GM21528 (cell line): ENCODE measurements around the gene SLC6A17.

ENCODE experiments used
- ATAC-seq: cut with Tn5 transposase; IDR thresholded peaks from one replicate; pipeline ENCODE4 v1.9.1; 2021; ENCODE audit warnings: mild to moderate bottlenecking, moderate library complexity; ENCODE audit not compliant: unreplicated experiment, low FRiP score

The SLC6A17 gene

DNA sequence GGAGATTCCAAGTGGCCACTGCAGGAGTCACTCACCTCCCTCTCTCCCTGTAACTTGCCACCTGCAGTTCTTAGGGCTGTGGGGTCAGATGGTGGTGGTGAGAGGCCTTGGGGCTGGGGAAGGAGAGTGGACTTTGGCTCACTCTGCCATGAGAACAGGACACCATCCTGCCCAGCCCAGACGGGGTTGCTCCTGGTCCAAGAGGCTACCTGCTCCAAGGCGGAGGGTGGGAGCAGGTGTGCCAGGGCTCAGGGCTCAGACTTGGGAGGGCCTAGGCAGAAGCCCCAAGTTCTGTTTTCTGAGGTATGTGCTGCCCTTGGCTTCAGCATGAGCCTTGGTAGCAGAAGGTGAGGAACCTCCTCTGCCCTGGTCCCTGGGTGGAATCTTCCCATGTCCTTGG is 48.5 kb downstream of the SLC6A17 start:
- no peak for ATAC-seq

DNA sequence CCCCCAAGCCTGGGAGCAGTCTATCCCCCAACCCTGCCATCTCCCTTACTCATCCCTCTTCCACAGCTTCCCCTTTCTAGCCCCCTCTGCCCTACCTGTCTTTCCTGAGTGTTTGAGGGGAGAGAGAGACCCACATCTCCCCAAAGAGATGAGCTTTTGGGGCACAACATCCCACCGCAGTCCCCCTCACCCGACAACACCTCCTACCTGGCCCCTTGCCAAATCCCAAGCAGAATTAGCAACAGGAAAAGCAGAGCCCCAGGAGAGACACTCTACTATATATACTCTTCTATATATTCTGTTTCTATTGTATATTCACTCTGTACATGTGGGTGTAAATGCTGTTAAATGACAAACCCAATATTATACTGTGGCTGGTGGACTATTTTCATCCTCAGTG is 49.9 kb downstream of the SLC6A17 start:
- ATAC-seq, result no peak

DNA sequence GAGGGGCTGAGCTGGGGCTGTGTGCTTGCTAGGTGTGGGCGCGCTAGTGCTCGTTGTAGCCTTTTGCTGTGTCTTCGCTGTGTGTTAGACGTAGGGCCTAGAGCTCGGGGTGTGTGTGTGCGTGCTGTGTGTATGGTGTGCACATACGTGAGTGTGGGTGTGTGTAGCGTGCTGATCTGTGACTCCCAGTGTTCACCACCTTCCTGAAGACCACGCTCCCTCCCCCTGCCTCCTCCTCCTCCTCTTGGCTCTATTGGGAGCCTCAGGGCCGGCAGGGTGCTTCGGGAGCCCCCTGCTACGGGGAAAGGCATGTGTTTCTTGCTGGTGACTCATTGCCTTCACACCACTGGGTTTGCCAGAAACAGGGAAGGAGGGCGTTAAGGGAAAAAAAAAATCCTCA is 50.4 kb downstream of the SLC6A17 start:
- no peak for ATAC-seq

DNA sequence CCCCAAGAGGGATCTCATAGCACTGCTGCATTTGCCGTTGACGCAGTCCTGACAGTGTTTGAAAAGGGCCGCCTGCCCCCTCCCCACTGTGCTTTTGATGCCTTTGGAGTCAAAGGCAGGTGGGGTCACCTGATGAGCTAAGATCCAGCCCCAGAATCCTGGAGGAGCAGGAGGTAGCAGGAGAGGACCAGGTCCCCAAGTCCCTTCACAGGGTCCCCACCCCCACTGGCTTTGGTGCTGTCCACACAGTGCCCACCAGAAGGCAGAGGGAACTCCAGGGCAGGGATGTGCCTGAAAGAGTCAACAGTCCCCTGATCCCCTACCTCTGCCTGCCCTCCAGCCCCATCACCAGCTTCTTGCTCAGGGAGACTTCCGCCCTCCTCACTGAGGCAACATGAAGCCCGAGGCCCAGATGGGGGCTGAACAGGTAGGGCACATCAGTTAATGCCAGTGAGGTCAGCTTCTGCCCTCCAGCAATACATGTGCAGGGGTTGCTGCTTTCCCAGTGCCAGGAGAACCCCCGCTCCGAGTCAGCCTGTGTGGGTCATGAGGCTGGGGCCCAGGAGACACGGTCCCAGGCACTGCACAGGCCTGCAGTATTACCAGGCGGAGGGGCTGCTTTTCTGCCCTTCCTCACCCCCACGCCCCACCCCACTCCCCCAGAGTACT is 51.0 kb downstream of the SLC6A17 start:
- no peak for ATAC-seq

DNA sequence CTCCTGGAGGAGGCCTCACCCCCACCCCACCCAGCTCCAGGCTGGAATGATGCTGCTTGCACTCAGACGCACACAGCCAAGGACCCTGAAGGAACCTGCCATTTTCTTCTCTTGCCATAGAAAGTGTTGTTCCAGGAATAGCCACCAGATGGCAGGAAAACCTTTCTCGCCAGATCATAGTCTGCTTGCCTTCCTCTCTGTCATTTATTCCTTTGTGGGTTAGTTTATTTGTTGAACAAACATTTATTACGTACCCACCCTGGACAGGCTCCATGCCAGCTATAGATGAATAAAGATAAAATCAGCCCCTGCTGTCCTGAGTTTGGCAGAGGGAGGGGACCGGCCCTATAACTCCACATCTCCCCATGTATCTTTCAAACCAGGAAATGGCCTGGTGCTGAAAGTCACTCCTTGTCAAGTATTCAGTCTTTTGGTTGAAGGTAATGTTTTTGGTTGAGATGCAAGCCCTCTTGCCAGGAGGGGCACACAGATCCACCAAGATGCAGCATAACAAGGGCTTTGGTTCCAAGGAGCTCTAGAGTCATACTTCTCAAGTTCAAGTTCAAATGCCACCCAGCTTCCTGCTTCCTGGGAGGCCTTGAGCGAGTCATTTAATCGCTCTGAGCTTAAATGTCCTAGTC is 52.8 kb downstream of the SLC6A17 start:
- ATAC-seq, result peak; percentile 53

DNA sequence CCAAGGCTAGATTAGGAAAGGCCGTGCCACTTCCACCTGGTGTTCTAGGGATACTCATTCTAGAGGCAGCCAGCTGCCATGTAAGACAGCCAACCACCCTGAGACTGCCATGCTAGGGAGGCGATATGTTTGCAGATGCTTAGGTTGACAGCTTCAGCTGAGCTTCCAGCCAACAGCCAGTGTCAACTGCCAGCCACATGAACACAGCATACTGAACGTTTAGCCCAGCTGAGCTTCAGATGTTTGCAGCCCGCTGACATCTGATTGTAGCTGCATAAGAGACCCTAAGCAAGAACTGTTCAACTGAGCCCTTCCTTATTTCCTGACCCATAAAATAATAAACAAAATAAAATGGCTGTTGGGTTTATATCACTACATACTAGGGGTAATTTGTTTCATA is 54.9 kb downstream of the SLC6A17 start:
- ATAC-seq, result no peak

DNA sequence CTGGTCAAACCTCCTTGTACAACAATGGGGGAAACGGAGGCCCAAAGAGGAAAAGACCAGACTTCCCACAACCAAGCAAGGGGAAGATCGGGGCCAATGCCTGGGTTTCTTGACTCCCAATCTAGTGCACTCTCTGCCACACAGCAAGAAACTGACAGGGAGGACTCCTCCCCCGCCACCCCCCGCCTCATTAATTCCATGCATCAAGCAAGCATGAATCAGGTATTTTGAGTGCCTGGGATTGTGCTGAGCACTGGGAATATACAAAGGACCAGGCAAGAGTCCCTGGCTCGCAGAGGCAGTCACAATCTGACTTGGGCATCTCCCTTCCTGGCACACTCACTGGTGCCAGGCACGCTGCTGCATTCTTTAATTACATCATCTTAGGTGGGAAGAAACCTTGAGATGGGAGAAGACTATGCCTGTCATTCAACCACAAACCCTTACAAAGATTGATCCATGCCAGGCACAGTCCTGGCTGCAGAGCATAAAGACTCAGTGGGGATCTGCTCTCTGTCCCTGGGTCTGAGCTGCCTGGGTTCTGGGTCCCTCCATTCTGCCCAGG is 55.4 kb downstream of the SLC6A17 start:
- ATAC-seq, result no peak

DNA sequence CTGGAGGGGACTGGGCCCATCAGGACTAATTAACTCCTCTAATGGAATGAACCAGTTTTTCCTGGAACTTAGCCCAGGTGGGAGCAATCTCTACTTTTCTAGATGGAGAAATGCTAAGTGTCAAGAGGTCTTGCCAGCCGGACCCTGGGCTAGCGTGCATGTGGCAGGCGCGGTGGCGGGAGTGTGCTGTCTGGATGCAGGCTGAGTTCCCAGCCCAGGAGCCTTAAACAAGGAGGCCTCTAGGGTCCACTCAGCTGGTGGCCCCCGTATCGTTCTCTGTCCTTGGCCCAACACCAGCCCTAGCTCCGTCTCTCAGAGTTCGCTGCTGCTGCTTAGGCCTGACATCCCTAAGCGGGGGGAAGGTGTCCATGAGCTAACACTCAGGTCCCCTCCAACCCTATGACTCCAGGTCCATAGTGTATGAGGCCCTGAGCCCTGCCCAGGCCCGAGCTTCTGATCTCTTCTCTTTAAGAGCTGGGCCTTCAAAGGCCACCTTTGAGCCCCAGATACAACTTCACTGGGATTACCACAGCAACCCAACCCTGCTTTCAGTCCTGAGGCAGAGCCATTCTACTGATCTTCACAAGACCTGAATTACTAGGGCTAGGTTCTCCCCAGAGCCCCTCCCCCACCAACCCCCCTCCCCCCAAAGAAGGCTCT is 56.1 kb downstream of the SLC6A17 start:
- no peak for ATAC-seq

DNA sequence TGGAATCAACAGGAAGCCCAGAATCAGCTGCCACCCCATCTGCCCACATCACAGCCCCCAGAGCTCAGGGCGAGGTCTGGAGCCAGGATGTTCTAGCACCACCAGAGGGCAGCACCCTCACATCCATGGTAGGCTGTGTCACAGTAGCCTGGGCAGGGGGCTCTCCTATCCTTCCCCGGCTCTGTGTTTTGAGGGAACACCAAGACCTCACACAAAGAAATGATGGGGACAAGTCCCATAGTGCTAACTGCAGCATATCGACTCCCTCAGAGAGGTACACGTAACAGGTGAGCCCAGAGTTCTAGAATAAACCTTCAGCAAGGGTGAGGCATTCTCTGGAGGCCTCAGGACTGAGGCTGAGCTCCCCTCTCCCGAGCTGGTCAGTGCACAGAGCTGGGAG is 57.5 kb downstream of the SLC6A17 start:
- no peak for ATAC-seq

DNA sequence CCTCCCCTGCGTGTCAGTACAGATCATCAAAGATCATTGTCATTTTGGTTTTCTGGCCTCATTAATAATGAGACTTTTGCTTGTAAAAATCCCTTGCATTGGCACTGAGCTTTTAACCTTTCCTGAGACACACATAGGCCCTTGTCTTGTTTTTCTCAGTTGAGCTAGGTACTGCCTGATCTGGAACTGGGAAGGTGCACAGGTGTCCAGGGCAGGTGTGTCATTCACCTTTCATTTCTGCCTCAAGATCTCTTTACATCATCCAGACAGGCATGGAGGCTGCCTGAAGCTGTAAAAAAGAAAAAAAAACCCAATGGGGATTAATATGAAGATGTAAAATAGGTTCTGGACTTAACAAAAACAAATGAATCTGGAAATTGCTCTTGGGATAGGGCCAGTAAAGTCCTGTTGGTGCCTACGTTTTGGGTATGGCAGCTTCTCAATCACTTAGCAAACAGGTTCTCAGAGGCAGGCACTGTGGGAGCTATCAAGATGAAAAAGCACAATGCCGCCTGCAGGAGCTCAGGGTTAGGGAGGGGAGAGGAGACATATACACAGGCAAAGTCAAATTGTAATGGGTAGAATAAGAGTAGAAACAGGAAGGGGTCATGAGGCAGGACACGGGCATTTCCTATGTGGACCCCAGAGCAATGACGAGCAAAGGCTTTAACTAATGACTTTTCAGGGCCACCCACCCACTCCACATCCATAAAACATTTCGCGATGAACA is 58.8 kb downstream of the SLC6A17 start:
- ATAC-seq, result no peak

DNA sequence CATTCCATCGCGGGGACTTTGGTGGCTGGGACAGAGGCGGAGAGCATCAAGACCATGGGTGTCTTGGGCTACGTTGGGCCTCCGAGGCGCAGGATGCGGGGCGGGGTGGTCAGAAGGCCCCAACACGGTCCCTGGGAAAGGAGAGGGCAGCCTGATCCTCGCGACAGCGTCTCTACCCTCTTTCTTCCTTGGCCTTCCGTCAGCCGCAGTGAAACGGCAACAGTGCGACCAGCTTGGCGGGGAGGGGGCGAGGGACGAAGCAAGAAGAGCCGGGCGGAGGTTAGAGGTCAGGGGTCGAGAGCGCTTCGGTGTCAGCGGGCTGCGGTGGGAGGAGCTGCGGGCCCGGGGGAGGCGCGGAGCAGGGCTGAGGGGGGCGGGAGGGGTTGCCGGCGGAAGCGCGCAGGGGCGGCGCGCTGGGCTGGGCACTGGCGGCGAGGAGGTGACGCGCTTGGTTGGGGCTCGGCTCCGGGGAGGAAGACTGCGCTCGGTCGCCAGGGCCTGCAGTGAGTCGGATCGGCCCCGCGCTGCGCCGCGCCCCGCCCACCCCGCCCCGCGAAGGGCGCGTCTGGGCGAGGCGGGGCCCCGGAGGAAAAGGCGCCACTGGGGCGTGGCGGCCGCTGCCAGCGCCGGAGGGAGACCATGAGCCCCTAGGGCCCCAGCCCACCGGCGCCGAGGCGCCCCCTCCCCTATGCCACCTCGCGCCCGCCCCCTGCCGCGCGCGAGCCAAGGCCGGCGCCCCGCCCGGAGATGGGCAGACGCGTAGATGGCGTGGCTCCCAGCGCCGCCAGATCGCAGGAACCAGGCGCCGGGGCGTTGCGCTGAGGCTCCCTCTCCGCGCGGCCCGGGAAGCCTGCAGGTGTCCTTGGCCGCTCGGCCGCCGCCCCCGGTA is 59.7 kb downstream of the SLC6A17 start, which contains the start of gene KCNC4:
TSS of gene KCNC4 (plus strand) at position 600 of the 889 bp plus-strand sequence. CDS start 1,186 bp downstream, outside the sequence.
- peak; percentile 75 for ATAC-seq

DNA sequence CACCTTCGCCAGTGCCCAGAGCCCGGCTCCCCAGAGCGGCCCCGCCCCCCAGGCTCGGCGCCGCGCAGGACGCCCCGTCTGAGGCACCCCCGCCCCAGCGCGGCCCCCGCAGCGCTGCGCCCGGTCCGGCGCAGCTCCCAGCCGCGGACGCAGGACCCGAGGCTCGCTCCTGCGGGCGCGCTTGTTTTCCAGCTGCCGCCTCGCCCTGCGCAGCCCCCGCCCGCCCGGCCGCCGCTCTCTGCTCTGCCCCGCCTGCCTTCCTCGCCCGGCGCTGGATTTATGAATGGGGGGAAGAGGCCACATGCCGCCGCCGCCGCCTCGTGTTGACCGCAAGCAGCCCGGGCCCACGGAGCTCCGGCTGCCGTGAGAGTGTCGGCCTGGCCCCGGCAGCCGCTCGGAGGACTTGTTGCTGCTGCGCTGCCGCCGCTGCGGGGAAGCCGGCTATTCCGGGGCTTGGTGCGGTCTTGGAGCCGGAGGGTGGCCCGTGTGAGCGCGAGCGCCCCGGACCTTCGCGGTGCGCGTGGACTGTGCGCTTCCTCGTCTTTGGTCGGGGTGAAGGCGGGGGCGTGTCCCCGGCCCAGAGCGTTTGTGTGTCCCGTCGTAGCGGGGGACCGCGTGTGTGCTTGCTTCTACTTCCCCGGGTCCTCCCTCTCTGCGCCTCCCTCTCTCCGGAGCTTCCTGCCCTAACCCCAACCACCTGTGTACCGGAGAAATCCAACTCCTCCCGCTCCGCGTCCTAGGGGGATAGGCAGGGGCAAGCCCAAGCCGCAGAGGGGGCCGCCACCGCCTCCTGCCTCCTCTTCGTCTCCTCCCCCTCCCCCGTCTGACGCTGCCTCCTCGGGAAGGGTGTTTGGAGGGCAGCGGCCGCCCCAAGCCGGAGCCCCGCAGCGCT is 60.6 kb downstream of the SLC6A17 start:
- ATAC-seq, result peak; percentile 11

DNA sequence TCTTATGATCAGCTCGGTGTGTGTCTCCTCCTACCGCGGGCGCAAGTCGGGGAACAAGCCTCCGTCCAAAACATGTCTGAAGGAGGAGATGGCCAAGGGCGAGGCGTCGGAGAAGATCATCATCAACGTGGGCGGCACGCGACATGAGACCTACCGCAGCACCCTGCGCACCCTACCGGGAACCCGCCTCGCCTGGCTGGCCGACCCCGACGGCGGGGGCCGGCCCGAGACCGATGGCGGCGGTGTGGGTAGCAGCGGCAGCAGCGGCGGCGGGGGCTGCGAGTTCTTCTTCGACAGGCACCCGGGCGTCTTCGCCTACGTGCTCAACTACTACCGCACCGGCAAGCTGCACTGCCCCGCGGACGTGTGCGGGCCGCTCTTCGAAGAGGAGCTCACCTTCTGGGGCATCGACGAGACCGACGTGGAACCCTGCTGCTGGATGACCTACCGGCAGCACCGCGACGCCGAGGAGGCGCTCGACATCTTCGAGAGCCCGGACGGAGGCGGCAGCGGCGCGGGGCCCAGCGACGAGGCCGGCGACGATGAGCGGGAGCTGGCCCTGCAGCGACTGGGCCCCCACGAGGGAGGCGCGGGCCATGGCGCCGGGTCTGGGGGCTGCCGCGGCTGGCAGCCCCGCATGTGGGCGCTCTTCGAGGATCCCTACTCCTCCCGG is 61.3 kb downstream of the SLC6A17 start:
- ATAC-seq, result no peak

DNA sequence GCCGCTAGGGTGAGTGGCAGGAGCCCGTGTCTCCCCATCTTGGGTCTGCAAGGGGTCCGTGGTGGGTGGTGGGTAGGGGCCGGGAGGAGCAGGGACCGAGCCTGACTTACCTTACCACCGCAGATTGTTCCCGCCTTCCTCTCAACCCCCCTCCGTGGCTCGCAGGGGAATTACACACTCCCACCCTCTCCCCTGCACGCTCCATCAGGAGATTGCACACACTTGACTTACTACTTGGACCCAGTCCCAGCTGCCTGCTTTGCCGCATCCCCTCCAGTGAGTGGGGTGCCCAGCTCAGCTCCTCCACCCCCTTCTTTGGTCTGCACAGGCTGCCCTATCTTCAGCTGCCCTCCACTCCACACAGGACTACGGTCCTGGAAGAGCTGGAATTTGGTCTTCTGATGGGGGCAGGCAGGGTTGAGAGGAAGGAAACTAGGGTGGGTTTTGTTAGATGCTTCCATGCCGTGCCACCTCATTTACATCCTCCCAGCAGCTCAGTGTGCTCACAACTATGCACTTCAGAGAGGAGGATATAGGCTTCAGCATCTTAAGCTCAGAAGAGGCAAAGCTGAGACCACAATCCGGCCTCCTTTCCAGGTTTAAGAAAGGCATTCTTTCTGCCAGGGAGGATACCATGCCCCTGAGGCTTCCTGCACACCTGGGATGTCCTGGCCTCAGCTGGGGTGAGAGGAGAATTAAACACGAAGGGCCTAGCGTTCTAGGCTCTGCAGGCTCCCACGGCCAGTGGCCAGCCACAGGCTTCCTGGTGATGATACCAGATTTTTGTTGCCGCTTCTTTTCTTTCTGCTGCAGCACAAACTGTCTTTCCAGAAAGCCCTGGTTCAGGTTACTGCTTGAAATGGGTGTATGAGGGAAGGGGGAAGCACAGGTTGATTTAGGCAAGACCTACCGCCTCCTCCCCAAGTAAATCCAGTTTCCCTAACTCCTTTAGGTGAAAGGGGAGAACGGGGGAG is 62.2 kb downstream of the SLC6A17 start:
- no peak for ATAC-seq

DNA sequence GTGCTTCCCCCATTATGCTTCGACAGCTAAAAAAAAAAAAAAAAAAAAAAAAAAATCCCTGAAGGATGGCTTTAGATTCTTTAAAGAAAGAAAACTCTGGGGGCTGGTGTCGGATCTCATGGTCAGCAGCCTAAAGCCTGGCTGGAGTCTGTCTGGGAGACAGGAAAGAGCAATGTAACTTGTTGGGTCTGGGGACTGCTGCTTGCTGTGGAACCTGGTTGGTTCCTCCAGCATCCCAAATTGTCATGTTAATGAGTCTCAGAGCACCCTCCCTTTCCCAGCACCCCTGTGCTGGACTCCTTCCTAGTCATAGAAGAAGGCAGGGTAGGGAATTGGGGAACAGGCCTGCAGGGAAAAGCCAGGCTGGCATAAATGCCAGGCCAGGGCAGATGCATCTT is 62.8 kb downstream of the SLC6A17 start:
- ATAC-seq, result no peak

DNA sequence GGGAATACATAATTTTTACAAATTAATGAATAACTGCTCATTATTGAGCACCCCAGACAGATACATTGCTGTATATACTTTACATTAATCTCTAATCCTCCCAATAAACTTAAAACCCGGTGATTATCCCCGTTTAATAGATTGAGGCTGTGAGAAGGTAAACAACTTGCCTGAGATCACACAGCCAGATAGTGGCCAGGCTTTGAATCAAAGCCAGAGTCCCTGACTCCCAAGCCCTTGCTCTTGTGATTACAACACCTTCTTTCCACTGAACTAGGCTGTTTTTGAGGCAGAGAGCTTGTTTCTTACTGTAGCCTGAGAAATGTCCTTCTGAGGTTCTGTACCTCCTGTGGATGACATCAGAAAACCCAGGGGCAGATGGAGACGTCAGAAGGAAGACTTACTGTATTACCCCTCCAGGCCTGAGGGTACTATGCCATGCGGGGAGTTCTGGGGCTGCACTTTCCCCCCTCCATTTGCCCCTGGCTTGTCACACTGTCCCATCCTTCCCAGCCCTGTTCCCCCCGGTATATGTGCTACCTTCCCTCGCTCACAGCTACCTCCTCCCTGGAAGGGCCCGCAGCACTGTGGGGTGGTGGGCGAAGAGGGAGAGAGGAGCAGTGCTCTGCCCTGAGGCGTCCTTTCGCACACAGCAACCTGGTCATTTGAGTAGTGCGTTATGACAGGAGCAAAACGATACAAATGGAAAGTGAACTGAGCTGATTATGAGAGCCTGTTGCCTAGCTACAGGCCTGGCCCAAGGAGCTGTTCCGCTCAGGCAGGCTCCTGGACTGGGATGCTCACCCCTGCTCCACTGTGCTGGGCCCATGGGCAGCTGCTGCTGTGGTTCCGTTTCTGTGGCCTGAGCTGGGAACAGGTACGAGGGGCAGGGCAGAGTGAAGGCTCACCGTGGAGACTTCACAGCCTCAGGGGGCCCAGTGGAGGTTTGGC is 64.4 kb downstream of the SLC6A17 start:
- no peak for ATAC-seq
